Activated naive CD4-positive, alpha-beta T cell treated with anti-CD3 and anti-CD28 coated beads for 36 hours (primary cell): ENCODE measurements around the gene PLB1. TPM values are rescaled to one million over a fixed set of nuclear protein-coding genes. Genes with fewer than 3 reads are reported as not detected.
"Not testable (repeated sequence)": the region's sequence is repeated elsewhere in the genome, so short reads cannot be mapped to it uniquely, and the experiment has no call there.

Experiments used
- CTCF ChIA-PET: fragments of 350-600 bp; sonication (Branson Sonifier 250); formaldehyde crosslinking; loops from one replicate; lab custom pipeline; 2021; ENCODE audit warnings: antibody characterized with exemption; lab: Charles Lee
- DNase-seq: peaks from one replicate; pipeline ENCODE4 v3.0.0-alpha.2; 2020
- H3K27ac Mint-ChIP-seq: one replicate; pipeline ENCODE4 v1.8.0; 2021; ENCODE audit warnings: mild to moderate bottlenecking, mixed read lengths
- H3K27me3 Mint-ChIP-seq: one replicate; pipeline ENCODE4 v1.8.0; 2021; ENCODE audit warnings: low read depth, mixed read lengths
- H3K36me3 Mint-ChIP-seq: one replicate; pipeline ENCODE4 v1.8.0; 2021; ENCODE audit warnings: low read depth, mixed read lengths
- H3K4me1 Mint-ChIP-seq: one replicate; pipeline ENCODE4 v1.8.0; 2021; ENCODE audit warnings: low read depth, mixed read lengths
- H3K4me3 Mint-ChIP-seq: one replicate; pipeline ENCODE4 v1.8.0; 2021; ENCODE audit warnings: mild to moderate bottlenecking, moderate library complexity, mixed read lengths
- H3K9me3 Mint-ChIP-seq: one replicate; pipeline ENCODE4 v1.8.0; 2021; ENCODE audit warnings: mixed read lengths
- intact Hi-C: fragments of 100-400 bp; cut with micrococcal nuclease; formaldehyde crosslinking; loops from one replicate; pipeline ENCODE4 v1.15.1; 2023
- total RNA-seq, 2 experiments: library from RNA; stranded (reverse); gene quantifications; one replicate each; pipeline ENCODE4 v1.2.3, GENCODE V29; 2021

The PLB1 gene
- total RNA-seq, 2 experiments from 2014 or later, result 1.3 to 1.6 TPM

DNA sequence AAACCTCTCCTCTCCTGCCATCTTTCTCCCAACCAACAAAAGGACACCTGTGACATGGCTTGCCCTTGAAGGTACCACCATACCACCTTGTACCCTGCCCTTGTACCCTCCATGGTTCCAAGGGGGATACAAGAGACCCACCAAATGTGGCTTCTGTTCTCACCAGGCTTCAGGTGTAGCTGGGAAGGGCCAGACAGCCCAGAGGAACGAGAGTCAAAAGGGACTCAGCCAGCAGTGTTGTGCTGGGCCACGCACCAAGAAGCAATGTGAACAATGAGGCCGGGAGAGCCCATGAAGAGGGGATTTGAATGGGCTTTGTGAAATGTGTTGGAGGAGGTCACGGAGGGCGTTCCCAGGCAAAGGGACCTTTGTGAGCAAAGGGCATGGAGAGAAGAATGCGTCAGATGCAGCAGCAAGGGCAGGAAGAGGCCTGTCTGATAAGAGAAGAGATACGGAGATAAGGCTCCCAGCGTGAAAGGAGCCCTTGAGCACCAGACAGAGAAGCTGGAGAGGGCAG is 48.6 kb downstream of the PLB1 start:
- Mint-ChIP-seq H3K27me3 (no peaks in the 10 kb centered on the region), H3K36me3 (no peaks in the 10 kb centered on the region), H3K4me1 (peaks cover 10% of the 10 kb centered on the region), H3K27ac (no peak overlapping the region), H3K4me3 (no peak overlapping the region), H3K9me3 (no peaks in the 10 kb centered on the region)
- CTCF ChIA-PET, result no interaction called here
- intact Hi-C loops, result no loop called here
- no peak for DNase-seq

GRCh38 chr2:28544922-28545589 is 49.2 kb downstream of the PLB1 start:
- Mint-ChIP-seq H3K4me1 (peaks cover 10% of the 10 kb centered on the region), H3K4me3 (no peak overlapping the region), H3K36me3 (no peaks in the 10 kb centered on the region), H3K9me3 (no peaks in the 10 kb centered on the region), H3K27me3 (no peaks in the 10 kb centered on the region), H3K27ac (no peak overlapping the region)
- intact Hi-C loops, result no loop called here
- CTCF ChIA-PET, result interaction anchor here (0.6 kb wide), 1 partner anchor 821 kb away, joined by 3 read pairs; no protein-coding TSS in a partner anchor
- no peak for DNase-seq

DNA sequence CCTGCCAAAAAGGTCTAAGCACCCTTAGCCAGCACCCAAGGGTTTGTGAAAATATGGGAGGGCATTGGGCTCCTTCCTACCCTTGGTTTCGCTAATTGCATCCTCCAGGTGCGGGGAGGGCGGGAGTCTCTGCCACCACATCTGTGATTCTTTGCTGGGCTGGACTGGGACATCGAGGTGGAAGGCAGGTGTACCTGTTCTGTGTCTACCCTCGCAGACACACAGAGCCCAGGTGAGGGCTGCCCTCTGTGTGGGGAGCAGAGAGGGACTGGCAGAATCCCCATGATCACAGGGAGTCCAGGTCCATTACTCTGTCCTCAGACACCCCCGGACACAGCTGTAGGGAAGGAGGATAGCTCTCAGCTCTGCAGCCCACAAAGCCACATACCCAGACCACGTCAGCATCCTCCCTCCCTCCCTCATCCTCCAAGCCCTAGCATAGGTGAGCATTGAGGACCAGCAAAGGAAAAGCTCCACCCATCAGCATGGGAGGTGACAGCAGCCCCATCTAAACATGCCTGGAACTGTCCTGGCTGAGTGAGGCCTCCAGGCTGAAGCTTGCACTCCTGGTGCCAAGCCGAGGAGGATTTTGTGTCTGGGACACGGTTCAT is 49.8 kb downstream of the PLB1 start:
- Mint-ChIP-seq H3K36me3 (no peaks in the 10 kb centered on the region), H3K4me1 (peaks cover 10% of the 10 kb centered on the region), H3K4me3 (no peak overlapping the region), H3K27ac (no peak overlapping the region), H3K27me3 (no peaks in the 10 kb centered on the region), H3K9me3 (no peaks in the 10 kb centered on the region)
- intact Hi-C loops, result no loop called here
- CTCF ChIA-PET, result interaction anchor here (0.6 kb wide), 1 partner anchor 822 kb away, joined by 3 read pairs; no protein-coding TSS in a partner anchor
- peak; percentile 18 for DNase-seq

DNA sequence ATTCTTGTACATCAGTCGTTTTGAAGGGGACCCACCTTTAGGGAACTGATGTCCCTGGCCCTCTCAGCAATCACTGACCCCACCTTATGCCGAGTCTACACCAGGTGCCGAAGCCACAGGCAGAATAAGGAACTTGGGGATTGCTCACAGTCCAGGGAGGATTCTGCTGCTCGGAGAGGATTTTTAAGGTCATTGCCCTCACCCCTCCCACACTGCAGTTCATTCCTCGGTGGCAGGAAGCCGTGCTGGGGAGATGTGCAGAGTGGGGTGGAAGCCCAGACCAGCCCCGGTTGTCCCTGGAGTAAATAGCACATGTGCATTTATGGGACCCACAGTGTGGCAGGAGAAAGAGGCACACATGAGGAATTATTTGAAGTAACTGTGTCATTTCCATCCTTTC is 50.4 kb downstream of the PLB1 start:
- Mint-ChIP-seq H3K9me3 (no peaks in the 10 kb centered on the region), H3K36me3 (no peaks in the 10 kb centered on the region), H3K27me3 (no peaks in the 10 kb centered on the region), H3K4me3 (no peak overlapping the region), H3K27ac (no peak overlapping the region), H3K4me1 (peaks cover 10% of the 10 kb centered on the region)
- CTCF ChIA-PET, result no interaction called here
- intact Hi-C loops, result no loop called here
- DNase-seq, result no peak

GRCh38 chr2:28547223-28547860 is 51.5 kb downstream of the PLB1 start:
- H3K4me3 Mint-ChIP-seq, result no peak overlapping the region

DNA sequence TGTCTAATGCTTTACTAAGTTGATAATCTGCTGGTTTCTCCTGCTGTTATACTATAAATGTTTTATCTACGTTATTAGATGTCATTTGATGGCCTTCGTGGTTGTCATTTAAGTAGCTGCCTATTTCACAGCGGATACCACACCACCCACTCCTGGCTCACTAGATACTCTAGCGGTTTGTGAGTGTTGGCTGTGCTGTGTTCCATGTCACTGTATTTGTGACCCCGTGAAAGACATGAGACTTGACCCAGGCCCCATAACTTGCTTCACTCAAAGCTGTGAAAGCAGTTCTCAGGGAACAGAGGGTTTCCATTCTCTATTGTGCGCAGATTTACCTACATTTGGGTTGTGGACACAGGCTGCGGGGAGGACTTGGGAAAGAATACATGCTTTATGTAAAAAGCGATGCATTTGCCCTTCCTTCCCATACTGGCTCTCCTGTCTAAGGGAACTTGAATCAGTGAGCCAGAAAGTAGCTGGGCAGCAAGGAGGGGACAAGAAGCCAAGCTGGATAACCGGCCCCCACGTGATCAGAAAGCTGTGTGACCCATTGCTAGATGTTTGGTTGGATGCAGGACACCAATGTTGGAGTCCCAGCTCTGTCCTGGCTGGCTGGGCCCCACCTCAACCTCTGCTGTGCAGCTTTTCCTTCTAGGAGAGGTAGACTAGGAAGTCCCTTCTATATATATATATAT is 52.2 kb downstream of the PLB1 start:
- intact Hi-C loops, result no loop called here
- CTCF ChIA-PET, result no interaction called here
- DNase-seq, result no peak

More at GRCh38 chr2:28547223-28547860, 51.5 kb downstream of the PLB1 start:
- CTCF ChIA-PET, result no interaction called here
- no peaks in the 10 kb centered on the region for H3K9me3 Mint-ChIP-seq
- no peak overlapping the region for H3K27ac Mint-ChIP-seq
- H3K27me3 Mint-ChIP-seq, result no peaks in the 10 kb centered on the region
- peaks cover 10% of the 10 kb centered on the region for H3K4me1 Mint-ChIP-seq
- DNase-seq, result no peak
- no peaks in the 10 kb centered on the region for H3K36me3 Mint-ChIP-seq
- intact Hi-C loops, result no loop called here

DNA sequence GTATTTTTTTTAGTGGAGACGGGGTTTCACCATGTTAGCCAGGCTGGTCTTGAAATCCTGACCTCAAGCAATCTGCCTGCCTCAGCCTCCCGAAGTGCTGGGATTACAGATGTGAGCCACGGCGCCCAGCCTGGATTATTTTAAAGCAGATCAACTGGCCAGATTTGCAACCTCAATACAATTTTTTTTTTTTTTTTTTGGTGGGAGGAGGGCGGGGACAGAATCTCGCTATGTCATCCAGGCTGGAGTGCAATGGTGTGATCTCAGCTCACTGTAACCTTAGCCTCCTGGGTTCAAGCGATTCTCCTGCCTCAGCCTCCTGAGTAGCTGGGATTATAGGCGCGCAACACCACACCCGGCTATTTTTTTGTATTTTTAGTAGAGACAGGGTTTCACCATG is 54.5 kb downstream of the PLB1 start:
- H3K4me1 Mint-ChIP-seq, H3K9me3 Mint-ChIP-seq, H3K4me3 Mint-ChIP-seq, H3K27ac Mint-ChIP-seq, H3K27me3 Mint-ChIP-seq, H3K36me3 Mint-ChIP-seq, intact Hi-C loops, DNase-seq: not testable (repeated sequence)
- CTCF ChIA-PET, result interaction anchor here (0.6 to 1.3 kb wide), 2 partner anchors 16 to 1017 kb away, joined by 3 to 4 read pairs; no protein-coding TSS in a partner anchor

More for the DNA sequence above, 52.2 kb downstream of the PLB1 start:
- peaks cover 10% of the 10 kb centered on the region for H3K4me1 Mint-ChIP-seq
- H3K36me3 Mint-ChIP-seq, result no peaks in the 10 kb centered on the region
- no peaks in the 10 kb centered on the region for H3K27me3 Mint-ChIP-seq
- H3K27ac Mint-ChIP-seq, result no peak overlapping the region
- no peak overlapping the region for H3K4me3 Mint-ChIP-seq
- H3K9me3 Mint-ChIP-seq, result no peaks in the 10 kb centered on the region

GRCh38 chr2:28552045-28552823 is 56.4 kb downstream of the PLB1 start:
- CTCF ChIA-PET, result no interaction called here

GRCh38 chr2:28556303-28556702 is 60.4 kb downstream of the PLB1 start:
- Mint-ChIP-seq H3K9me3 (no peaks in the 10 kb centered on the region), H3K4me3 (no peak overlapping the region), H3K27me3 (no peaks in the 10 kb centered on the region), H3K4me1 (no peaks in the 10 kb centered on the region), H3K27ac (no peak overlapping the region), H3K36me3 (no peaks in the 10 kb centered on the region)
- CTCF ChIA-PET, result no interaction called here
- no peak for DNase-seq
- intact Hi-C loops, result no loop called here

More at GRCh38 chr2:28552045-28552823, 56.4 kb downstream of the PLB1 start:
- no peaks in the 10 kb centered on the region for H3K9me3 Mint-ChIP-seq
- DNase-seq, result no peak
- intact Hi-C loops, result no loop called here
- no peaks in the 10 kb centered on the region for H3K27me3 Mint-ChIP-seq
- no peak overlapping the region for H3K4me3 Mint-ChIP-seq
- no peak overlapping the region for H3K27ac Mint-ChIP-seq
- no peaks in the 10 kb centered on the region for H3K36me3 Mint-ChIP-seq
- H3K4me1 Mint-ChIP-seq, result no peaks in the 10 kb centered on the region

DNA sequence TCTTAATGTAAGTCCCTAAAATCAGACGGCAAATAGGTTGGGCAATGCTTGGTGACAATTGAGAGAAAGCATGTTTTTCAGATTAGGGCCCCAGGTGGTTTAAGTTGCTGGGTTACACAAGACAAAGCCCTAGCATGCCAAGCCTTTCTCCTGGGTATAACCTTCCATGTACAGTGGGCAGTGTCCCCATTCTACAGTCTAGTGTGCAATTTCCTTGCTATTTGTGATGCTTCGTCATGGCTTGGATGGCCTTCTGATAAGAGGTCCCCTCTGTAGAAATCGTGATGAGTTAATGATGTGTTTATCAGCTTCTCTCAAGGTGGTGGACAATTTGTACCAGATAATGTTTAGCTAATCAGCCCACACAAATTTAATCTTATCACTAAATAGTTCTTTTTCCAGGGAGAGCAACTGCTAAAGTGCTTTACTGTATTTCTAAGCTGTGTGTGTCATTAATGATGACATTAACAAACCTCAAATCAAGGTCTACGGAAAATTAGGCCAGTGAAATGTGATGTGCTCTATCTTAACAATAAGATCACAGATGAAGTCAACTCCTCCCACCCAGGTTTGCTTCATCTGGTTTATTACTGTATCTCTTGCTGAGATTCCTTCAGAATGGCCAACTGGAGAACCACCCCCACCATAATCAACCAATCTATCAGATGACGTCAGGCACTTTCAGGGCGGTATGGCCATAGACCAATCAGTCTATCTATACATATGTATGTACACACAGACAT is 61.7 kb downstream of the PLB1 start:
- Mint-ChIP-seq H3K27me3 (no peaks in the 10 kb centered on the region), H3K9me3 (no peaks in the 10 kb centered on the region), H3K27ac (no peak overlapping the region), H3K4me3 (no peak overlapping the region), H3K4me1 (no peaks in the 10 kb centered on the region), H3K36me3 (no peaks in the 10 kb centered on the region)
- DNase-seq, result no peak
- CTCF ChIA-PET, result interaction anchor here (0.7 to 1.6 kb wide), 2 partner anchors 9 to 11 kb away, joined by 3 to 4 read pairs; no protein-coding TSS in a partner anchor
- intact Hi-C loops, result no loop called here

- Mint-ChIP-seq H3K36me3 (no peaks in the 10 kb centered on the region), H3K27me3 (no peaks in the 10 kb centered on the region), H3K27ac (no peak overlapping the region), H3K4me3 (no peak overlapping the region), H3K4me1 (no peaks in the 10 kb centered on the region), H3K9me3 (no peaks in the 10 kb centered on the region)
- CTCF ChIA-PET, result interaction anchor here (0.7 to 1.6 kb wide), 2 partner anchors 8 to 10 kb away, joined by 3 to 4 read pairs; no protein-coding TSS in a partner anchor
- DNase-seq, result no peak
- intact Hi-C loops, result no loop called here
Measured at GRCh38 chr2:28558158-28558820, 62.4 kb downstream of the PLB1 start.
